ENCODE data around the gene NCBP2L. TPM values are rescaled to one million over a fixed set of nuclear protein-coding genes. Genes with fewer than 3 reads are reported as not detected.

Gene NCBP2L
- total and polyA plus RNA-seq, 2 experiments from 2014 or later = not detected

DNA sequence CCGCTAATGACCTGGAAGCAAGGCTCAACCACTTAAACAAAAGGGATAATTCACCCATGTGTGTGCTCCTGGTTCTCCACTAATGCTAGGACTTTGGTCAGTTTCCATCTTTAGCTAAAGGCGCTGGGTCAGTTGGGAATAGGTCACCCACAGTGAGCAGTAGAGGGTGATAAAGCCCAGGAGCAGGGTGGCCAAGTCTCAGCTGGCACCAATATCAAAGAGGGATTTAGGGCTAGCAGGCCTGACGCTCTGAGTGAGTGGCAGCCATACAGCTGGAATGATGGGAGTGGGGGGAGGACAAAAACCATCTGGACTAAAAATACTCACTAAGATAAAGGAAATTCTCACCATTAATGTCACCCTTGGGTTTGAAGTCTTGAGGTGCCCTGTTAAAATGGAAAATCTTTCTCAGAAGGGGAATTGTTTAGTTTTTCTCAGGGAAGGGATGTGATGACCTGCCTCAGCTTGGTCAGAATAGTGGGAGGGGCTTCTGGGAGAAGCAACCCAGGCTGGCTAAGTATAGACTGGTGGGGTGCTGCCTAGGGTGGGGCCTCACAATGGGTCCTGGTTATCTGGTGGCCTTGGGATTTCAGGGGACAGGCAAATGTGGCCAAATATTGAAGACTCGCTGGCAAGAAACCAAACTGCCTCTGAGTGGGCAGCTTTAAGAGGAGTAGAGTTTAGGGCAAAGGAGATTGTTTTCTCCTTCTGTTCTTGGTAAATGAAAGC, 49.0 kb upstream of the NCBP2L start:
- no peaks in the 10 kb centered on the region for H3K9me3 Mint-ChIP-seq
- Histone ChIP-seq H4K20me1 (replicated peaks; ENCODE audit: insufficient read depth) (no peaks in the 10 kb centered on the region), H3K27ac (ENCODE audit: low read depth) (no peak overlapping the region), H3K79me2 (replicated peaks; ENCODE audit: insufficient read depth) (no peaks in the 10 kb centered on the region), H3K4me2 (no peak overlapping the region), H3K27me3 (ENCODE audit: insufficient read depth) (no peaks in the 10 kb centered on the region), H3K36me3 (ENCODE audit: insufficient read depth) (no peaks in the 10 kb centered on the region), H3K4me3 (no peak overlapping the region), H3K4me1 (ENCODE audit: insufficient read depth) (peaks cover 24% of the 10 kb centered on the region), H3K9me2 (ENCODE audit: insufficient read depth) (no peaks in the 10 kb centered on the region), H2AFZ (no peak overlapping the region), H3F3A (replicated peaks; ENCODE audit: low read depth) (no peaks in the 10 kb centered on the region)
- no peak for DNase-seq (ENCODE audit: low spot score)
- no peak for ATAC-seq
- no peak overlapping the region for H3K4me3 Mint-ChIP-seq
- H3K4me1 Mint-ChIP-seq = peaks cover 47% of the 10 kb centered on the region
- no peaks in the 10 kb centered on the region for H3K36me3 Mint-ChIP-seq (ENCODE audit: low read depth)
- H3K27me3 Mint-ChIP-seq (ENCODE audit: insufficient read depth, low read depth, poor library complexity) = peaks cover 6% of the 10 kb centered on the region
- no peak for TF ChIP-seq JUNB (IDR thresholded peaks at IDR 0.05; ENCODE audit: unreplicated experiment)
- TF ChIP-seq EZH2phosphoT487 (IDR thresholded peaks at IDR 0.05; ENCODE audit: unreplicated experiment) = no peak
- no peak for TF ChIP-seq STAT1 (IDR thresholded peaks at IDR 0.05; ENCODE audit: unreplicated experiment)
- TF ChIP-seq, protein P1, sequence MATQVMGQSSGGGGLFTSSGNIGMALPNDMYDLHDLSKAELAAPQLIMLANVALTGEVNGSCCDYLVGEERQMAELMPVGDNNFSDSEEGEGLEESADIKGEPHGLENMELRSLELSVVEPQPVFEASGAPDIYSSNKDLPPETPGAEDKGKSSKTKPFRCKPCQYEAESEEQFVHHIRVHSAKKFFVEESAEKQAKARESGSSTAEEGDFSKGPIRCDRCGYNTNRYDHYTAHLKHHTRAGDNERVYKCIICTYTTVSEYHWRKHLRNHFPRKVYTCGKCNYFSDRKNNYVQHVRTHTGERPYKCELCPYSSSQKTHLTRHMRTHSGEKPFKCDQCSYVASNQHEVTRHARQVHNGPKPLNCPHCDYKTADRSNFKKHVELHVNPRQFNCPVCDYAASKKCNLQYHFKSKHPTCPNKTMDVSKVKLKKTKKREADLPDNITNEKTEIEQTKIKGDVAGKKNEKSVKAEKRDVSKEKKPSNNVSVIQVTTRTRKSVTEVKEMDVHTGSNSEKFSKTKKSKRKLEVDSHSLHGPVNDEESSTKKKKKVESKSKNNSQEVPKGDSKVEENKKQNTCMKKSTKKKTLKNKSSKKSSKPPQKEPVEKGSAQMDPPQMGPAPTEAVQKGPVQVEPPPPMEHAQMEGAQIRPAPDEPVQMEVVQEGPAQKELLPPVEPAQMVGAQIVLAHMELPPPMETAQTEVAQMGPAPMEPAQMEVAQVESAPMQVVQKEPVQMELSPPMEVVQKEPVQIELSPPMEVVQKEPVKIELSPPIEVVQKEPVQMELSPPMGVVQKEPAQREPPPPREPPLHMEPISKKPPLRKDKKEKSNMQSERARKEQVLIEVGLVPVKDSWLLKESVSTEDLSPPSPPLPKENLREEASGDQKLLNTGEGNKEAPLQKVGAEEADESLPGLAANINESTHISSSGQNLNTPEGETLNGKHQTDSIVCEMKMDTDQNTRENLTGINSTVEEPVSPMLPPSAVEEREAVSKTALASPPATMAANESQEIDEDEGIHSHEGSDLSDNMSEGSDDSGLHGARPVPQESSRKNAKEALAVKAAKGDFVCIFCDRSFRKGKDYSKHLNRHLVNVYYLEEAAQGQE (IDR thresholded peaks at IDR 0.05; ENCODE audit: unreplicated experiment) = no peak
- TF ChIP-seq EZH2 (IDR thresholded peaks at IDR 0.05; ENCODE audit: low read depth, unreplicated experiment) = no peak
- no peak for TF ChIP-seq POLR2AphosphoS5 (IDR thresholded peaks at IDR 0.05; ENCODE audit: low read depth)
- TF ChIP-seq, protein P2, sequence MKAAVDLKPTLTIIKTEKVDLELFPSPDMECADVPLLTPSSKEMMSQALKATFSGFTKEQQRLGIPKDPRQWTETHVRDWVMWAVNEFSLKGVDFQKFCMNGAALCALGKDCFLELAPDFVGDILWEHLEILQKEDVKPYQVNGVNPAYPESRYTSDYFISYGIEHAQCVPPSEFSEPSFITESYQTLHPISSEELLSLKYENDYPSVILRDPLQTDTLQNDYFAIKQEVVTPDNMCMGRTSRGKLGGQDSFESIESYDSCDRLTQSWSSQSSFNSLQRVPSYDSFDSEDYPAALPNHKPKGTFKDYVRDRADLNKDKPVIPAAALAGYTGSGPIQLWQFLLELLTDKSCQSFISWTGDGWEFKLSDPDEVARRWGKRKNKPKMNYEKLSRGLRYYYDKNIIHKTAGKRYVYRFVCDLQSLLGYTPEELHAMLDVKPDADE (IDR thresholded peaks at IDR 0.05) = no peak
- no peak for TF ChIP-seq NANOG (IDR thresholded peaks at IDR 0.05; ENCODE audit: borderline replicate concordance)
- no peak for TF ChIP-seq ZNF331 (CRISPR knock-in tag; IDR thresholded peaks at IDR 0.05; ENCODE audit: low read depth)
- TF ChIP-seq CREB1 (CRISPR knock-in tag; IDR thresholded peaks at IDR 0.05; ENCODE audit: low read depth) = no peak
- TF ChIP-seq ZNF462 (CRISPR knock-in tag; IDR thresholded peaks at IDR 0.05) = no peak
- no peak for TF ChIP-seq ZNF114 (CRISPR knock-in tag; IDR thresholded peaks at IDR 0.05)
- TF ChIP-seq CTCF (conservative IDR thresholded peaks at IDR 0.05; ENCODE audit: low read depth in 2 of 2) = no peak
- H3K27ac Mint-ChIP-seq = no peak overlapping the region

Measured in GM23338 (cell line).